Thymus (tissue), 11 donors: Measurements from ENCODE around the gene DERA. TPM values are rescaled to one million over a fixed set of nuclear protein-coding genes. Genes with fewer than 3 reads are reported as not detected.
A peak's percentile ranks its signal among the peaks of the same experiment; 100 is the strongest.

Experiments
- DNase-seq, 9 donors: peaks; one replicate each; pipeline ENCODE4 v3.0.0-alpha.2; 2013; ENCODE audit warnings: low spot score in 9 of 9, low read depth in 6 of 9, missing footprints in 1 of 9
- H3K27ac ChIP-seq, 2 donors: one replicate each; pipeline ENCODE4 v1.5.1; 2013; ENCODE audit warnings: control low read depth in 1 of 2, low read depth in 1 of 2, low read length in 1 of 2, mild to moderate bottlenecking in 1 of 2, moderate library complexity in 1 of 2
- H3K27me3 ChIP-seq, 2 donors: one replicate each; pipeline ENCODE4 v1.5.1; 2013; ENCODE audit warnings: low read length in 1 of 2; ENCODE audit not compliant: control insufficient read depth in 2 of 2, insufficient read depth in 1 of 2
- H3K36me3 ChIP-seq, 2 donors: one replicate each; pipeline ENCODE4 v1.5.1; 2013; ENCODE audit warnings: low read length in 1 of 2, mild to moderate bottlenecking in 1 of 2, moderate library complexity in 1 of 2; ENCODE audit not compliant: control insufficient read depth in 2 of 2, insufficient read depth in 2 of 2
- H3K4me1 ChIP-seq, 2 donors: one replicate each; pipeline ENCODE4 v1.5.1; 2013; ENCODE audit warnings: low read length in 2 of 2; ENCODE audit not compliant: control insufficient read depth in 2 of 2, insufficient read depth in 2 of 2
- H3K4me3 ChIP-seq, 2 donors: one replicate each; pipeline ENCODE4 v1.5.1; 2013; ENCODE audit warnings: low read length in 2 of 2, control low read depth in 1 of 2, mild to moderate bottlenecking in 1 of 2
- H3K9me3 ChIP-seq, 2 donors: one replicate each; pipeline ENCODE4 v1.5.1; 2013; ENCODE audit warnings: low read length in 1 of 2, mild to moderate bottlenecking in 1 of 2; ENCODE audit not compliant: control insufficient read depth in 2 of 2, insufficient read depth in 1 of 2
- WGBS: extraction: QIAGEN DNeasy Blood & Tissue Kit; methylation state at CpG from one replicate; pipeline ENCODE4 v1.1.7; 2013; 5-methylcytosine and 5-hydroxymethylcytosine counted together
- polyA plus RNA-seq: library from polyadenylated mRNA; stranded (reverse); fragments of 200-250 nt; gene quantifications from one replicate; pipeline ENCODE4 v1.2.3, GENCODE V29; 2013
- total RNA-seq: library from RNA; stranded (reverse); fragments of 120-200 nt; gene quantifications from one replicate; pipeline ENCODE4 v1.2.4, GENCODE V29; 2013
- donor health status: healthy.

Gene DERA
- total and polyA plus RNA-seq, 2 donors: 25.7 to 27.7 TPM

GRCh38 chr12:16076557-16076956, 165.4 kb downstream of the DERA start:
- WGBS: 51% methylated on average over 2 of the region's 2 CpGs
- no peaks in the 10 kb centered on the region for H3K27me3 ChIP-seq

GRCh38 chr12:16076970-16077522, 165.9 kb downstream of the DERA start:
- H3K27ac ChIP-seq: no peak overlapping the region
- H3K27me3 ChIP-seq: no peaks in the 10 kb centered on the region
- no peaks in the 10 kb centered on the region for H3K4me1 ChIP-seq
- H3K36me3 ChIP-seq: no peaks in the 10 kb centered on the region
- H3K9me3 ChIP-seq: no peaks in the 10 kb centered on the region
- WGBS: 92% methylated on average over 1 of the region's 1 CpG
- no peak overlapping the region for H3K4me3 ChIP-seq
- DNase-seq: no peak

More at GRCh38 chr12:16076557-16076956, 165.4 kb downstream of the DERA start:
- H3K9me3 ChIP-seq: no peaks in the 10 kb centered on the region
- H3K36me3 ChIP-seq: no peaks in the 10 kb centered on the region
- H3K27ac ChIP-seq: no peak overlapping the region
- H3K4me1 ChIP-seq: no peaks in the 10 kb centered on the region
- DNase-seq: peak in 3 of 9 donors; percentile 6 to 29 (median 15)
- H3K4me3 ChIP-seq: no peak overlapping the region

- DNase-seq: no peak
- Histone ChIP-seq H3K4me3 (no peak overlapping the region), H3K27ac (no peak overlapping the region), H3K4me1 (no peaks in the 10 kb centered on the region), H3K27me3 (no peaks in the 10 kb centered on the region), H3K9me3 (no peaks in the 10 kb centered on the region), H3K36me3 (no peaks in the 10 kb centered on the region)
- 85% methylated on average over 8 of the region's 8 CpGs for WGBS
These were observed 175.3 kb downstream of the DERA start for GRCh38 chr12:16086462-16086861.

- no peak for DNase-seq
- H3K4me1 ChIP-seq: no peaks in the 10 kb centered on the region
- 94% methylated on average over 2 of the region's 2 CpGs for WGBS
- no peak overlapping the region for H3K4me3 ChIP-seq
- no peaks in the 10 kb centered on the region for H3K9me3 ChIP-seq
- no peaks in the 10 kb centered on the region for H3K36me3 ChIP-seq
- no peaks in the 10 kb centered on the region for H3K27me3 ChIP-seq
- H3K27ac ChIP-seq: no peak overlapping the region
These were observed 175.8 kb downstream of the DERA start for GRCh38 chr12:16086942-16087341.

Other genes starting within 250 kb of the DERA start
- 3.7 TPM for gene EPS8, start 121.9 kb upstream of the DERA start, total RNA-seq
- gene EPS8, start 121.9 kb upstream of the DERA start, polyA plus RNA-seq: 9.2 TPM
- gene STRAP, start 28.9 kb upstream of the DERA start, total RNA-seq: 48.1 TPM
- 121 TPM for gene STRAP, start 28.9 kb upstream of the DERA start, polyA plus RNA-seq